Gastrocnemius medialis (tissue), 4 donors: ENCODE results near the gene KPNB1. TPM values are rescaled to one million over a fixed set of nuclear protein-coding genes. Genes with fewer than 3 reads are reported as not detected.

ENCODE experiments used
- ATAC-seq, 2 donors: fragments of 150-250 bp; one replicate each; pipeline ENCODE4 v1.9.1; 2016
- DNase-seq, 2 donors: peaks; one replicate each; pipeline ENCODE4 v3.0.0-alpha.2; 2019
- H3K27ac ChIP-seq, 4 donors: fragments of 200-600 bp; sonication (generic); 1 replicate in 1 of 4; 2 replicates in 3 of 4; pipeline ENCODE4 v1.5.1; 2016 to 2018; ENCODE audit warnings: mild to moderate bottlenecking in 2 of 4, moderate library complexity in 1 of 4
- H3K27me3 ChIP-seq, 3 donors: fragments of 200-600 bp; sonication (generic) in 2 of 3; 1 replicate in 1 of 3; 2 replicates in 2 of 3; pipeline versions ENCODE4 v1.5.1 to v1.6.0; 2016 to 2019; ENCODE audit warnings: mild to moderate bottlenecking in 1 of 3, moderate library complexity in 1 of 3
- H3K36me3 ChIP-seq, 2 donors: fragments of 200-600 bp; sonication (generic) in 1 of 2; one replicate each; pipeline ENCODE4 v1.5.1; 2017 to 2018
- H3K4me1 ChIP-seq, 2 donors: fragments of 200-600 bp; sonication (generic) in 1 of 2; one replicate each; pipeline ENCODE4 v1.5.1; 2016 to 2017; ENCODE audit warnings: mild to moderate bottlenecking in 2 of 2
- H3K4me3 ChIP-seq, 4 donors: fragments of 200-600 bp; sonication (generic) in 3 of 4; 1 replicate in 1 of 4; 2 replicates in 3 of 4; pipeline ENCODE4 v1.5.1; 2016 to 2019; ENCODE audit warnings: mild to moderate bottlenecking in 2 of 4
- H3K9me3 ChIP-seq, 3 donors: fragments of 200-600 bp; sonication (generic) in 2 of 3; 1 replicate in 1 of 3; 2 replicates in 2 of 3; pipeline ENCODE4 v1.5.1; 2016 to 2019
- CTCF ChIP-seq, 5 experiments: fragments of 450-650 bp in 3 of 5; fragments of 200-600 bp in 2 of 5; sonication (generic) in 2 of 5; IDR thresholded peaks in 4 of 5; conservative IDR thresholded peaks in 1 of 5; 1 replicate in 4 of 5; 2 replicates in 1 of 5; pipeline ENCODE4 v1.5.1; 2016 to 2019; ENCODE audit warnings: antibody characterized with exemption in 5 of 5, mild to moderate bottlenecking in 3 of 5, moderate library complexity in 3 of 5
- POLR2A ChIP-seq, 2 donors: fragments of 450-650 bp; IDR thresholded peaks; one replicate each; pipeline ENCODE4 v1.6.1; 2017; ENCODE audit warnings: antibody characterized with exemption in 2 of 2, mild to moderate bottlenecking in 2 of 2, moderate library complexity in 2 of 2
- in situ Hi-C, 4 donors: fragments of 200-750 bp; cut with MboI; loops; one replicate each; pipeline versions ENCODE4 v1.15.0 to v1.8.0; 2017; ENCODE audit warnings: low sequenced_read_pairs in 4 of 4
- intact Hi-C: fragments of 100-400 bp; cut with DNase I; formaldehyde crosslinking; loops from one replicate; pipeline ENCODE4 v1.15.1; 2023; ENCODE audit warnings: low total_unique reads
- total RNA-seq, 4 donors: library from RNA; depleted of rRNA; stranded (reverse); fragments of >200 nt; gene quantifications; one replicate each; pipeline versions ENCODE4 v1.1.0 to v1.2.3, GENCODE V29; 2016

The KPNB1 gene
- total RNA-seq, 4 donors from 2014 or later = 170 to 238 (median 211) TPM

GRCh38 chr17:47665655-47666054 is 15.9 kb downstream of the KPNB1 start:
- in situ Hi-C loops = loop anchor here in 1 of 4 donors (25.0 kb wide), 1 partner anchor 122 kb away; no protein-coding TSS in a partner anchor
- no peak overlapping the region for H3K4me3 ChIP-seq
- H3K4me1 ChIP-seq = no peaks in the 10 kb centered on the region
- no peaks in the 10 kb centered on the region for H3K27me3 ChIP-seq
- DNase-seq (no peak), ATAC-seq (peak; percentile 34 to 73)
- peaks cover 2 to 95% of the 10 kb centered on the region in 2 donors for H3K36me3 ChIP-seq
- TF ChIP-seq POLR2A (IDR thresholded peaks at IDR 0.05) = no peak
- no peak for TF ChIP-seq CTCF (IDR thresholded peaks at IDR 0.05 in 4 of 5, conservative IDR thresholded peaks at IDR 0.05 in 1 of 5)
- intact Hi-C loops = loop anchor here (2.0 kb wide), 1 partner anchor 29 kb away; the partner anchor contains the start of gene TBKBP1
- H3K27ac ChIP-seq = peak overlapping the region in 2 of 4 donors; percentile 47 to 57
- no peaks in the 10 kb centered on the region for H3K9me3 ChIP-seq

GRCh38 chr17:47669081-47669480 is 19.4 kb downstream of the KPNB1 start:
- intact Hi-C loops = no loop called here
- H3K27me3 ChIP-seq = no peaks in the 10 kb centered on the region
- no peaks in the 10 kb centered on the region for H3K4me1 ChIP-seq
- DNase-seq = no peak
- no peak for TF ChIP-seq POLR2A (IDR thresholded peaks at IDR 0.05)
- TF ChIP-seq CTCF (IDR thresholded peaks at IDR 0.05 in 4 of 5, conservative IDR thresholded peaks at IDR 0.05 in 1 of 5) = no peak
- peaks cover 2 to 96% of the 10 kb centered on the region in 2 donors for H3K36me3 ChIP-seq
- H3K9me3 ChIP-seq = no peaks in the 10 kb centered on the region
- in situ Hi-C loops = loop anchor here in 1 of 4 donors (25.0 kb wide), 1 partner anchor 118 kb away; no protein-coding TSS in a partner anchor
- no peak overlapping the region for H3K4me3 ChIP-seq
- H3K27ac ChIP-seq = no peak overlapping the region
- ATAC-seq = no peak

- Histone ChIP-seq H3K36me3 (peaks cover 2 to 97% of the 10 kb centered on the region in 2 donors), H3K4me1 (no peaks in the 10 kb centered on the region), H3K27me3 (no peaks in the 10 kb centered on the region), H3K27ac (no peak overlapping the region), H3K9me3 (no peaks in the 10 kb centered on the region), H3K4me3 (no peak overlapping the region)
- ATAC-seq (no peak), DNase-seq (no peak)
- intact Hi-C loops = no loop called here
- in situ Hi-C loops = loop anchor here in 1 of 4 donors (25.0 kb wide), 1 partner anchor 117 kb away; no protein-coding TSS in a partner anchor
- TF ChIP-seq POLR2A (IDR thresholded peaks at IDR 0.05) = no peak
- no peak for TF ChIP-seq CTCF (IDR thresholded peaks at IDR 0.05 in 4 of 5, conservative IDR thresholded peaks at IDR 0.05 in 1 of 5)
Observed at GRCh38 chr17:47670064-47670463, 20.3 kb downstream of the KPNB1 start.

GRCh38 chr17:47674499-47674898 is 24.8 kb downstream of the KPNB1 start:
- in situ Hi-C loops = loop anchor here in 1 of 4 donors (25.0 kb wide), 1 partner anchor 113 kb away; no protein-coding TSS in a partner anchor
- no peak for TF ChIP-seq CTCF (IDR thresholded peaks at IDR 0.05 in 4 of 5, conservative IDR thresholded peaks at IDR 0.05 in 1 of 5)
- TF ChIP-seq POLR2A (IDR thresholded peaks at IDR 0.05) = no peak
- no peaks in the 10 kb centered on the region for H3K27me3 ChIP-seq
- no peaks in the 10 kb centered on the region for H3K9me3 ChIP-seq
- no peak overlapping the region for H3K4me3 ChIP-seq
- intact Hi-C loops = no loop called here
- no peak for ATAC-seq
- peaks cover 3 to 8% of the 10 kb centered on the region in 2 donors for H3K4me1 ChIP-seq
- peaks cover 0 to 100% of the 10 kb centered on the region in 2 donors for H3K36me3 ChIP-seq
- DNase-seq = no peak
- H3K27ac ChIP-seq = no peak overlapping the region
